Fibroblast of mammary gland (primary cell): ENCODE measurements around the gene KCNE4.

Source experiments
- DNase-seq: peaks from one replicate; pipeline ENCODE4 v3.0.0-alpha.2; 2010; ENCODE audit warnings: low read depth
- H3K4me3 ChIP-seq: 2 replicates; pipeline ENCODE4 v1.5.1; 2011; ENCODE audit warnings: low read depth, mild to moderate bottlenecking, low read length, moderate library complexity; ENCODE audit not compliant: control insufficient read depth
- TF ChIP-seq, protein P1 (sequence below): conservative IDR thresholded peaks from 2 replicates; pipeline ENCODE4 v1.5.1; 2011; ENCODE audit warnings: low read depth, low read length, inconsistent platforms; ENCODE audit not compliant: control insufficient read depth, insufficient read depth

KCNE4 gene, protein sequence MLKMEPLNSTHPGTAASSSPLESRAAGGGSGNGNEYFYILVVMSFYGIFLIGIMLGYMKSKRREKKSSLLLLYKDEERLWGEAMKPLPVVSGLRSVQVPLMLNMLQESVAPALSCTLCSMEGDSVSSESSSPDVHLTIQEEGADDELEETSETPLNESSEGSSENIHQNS

DNA sequence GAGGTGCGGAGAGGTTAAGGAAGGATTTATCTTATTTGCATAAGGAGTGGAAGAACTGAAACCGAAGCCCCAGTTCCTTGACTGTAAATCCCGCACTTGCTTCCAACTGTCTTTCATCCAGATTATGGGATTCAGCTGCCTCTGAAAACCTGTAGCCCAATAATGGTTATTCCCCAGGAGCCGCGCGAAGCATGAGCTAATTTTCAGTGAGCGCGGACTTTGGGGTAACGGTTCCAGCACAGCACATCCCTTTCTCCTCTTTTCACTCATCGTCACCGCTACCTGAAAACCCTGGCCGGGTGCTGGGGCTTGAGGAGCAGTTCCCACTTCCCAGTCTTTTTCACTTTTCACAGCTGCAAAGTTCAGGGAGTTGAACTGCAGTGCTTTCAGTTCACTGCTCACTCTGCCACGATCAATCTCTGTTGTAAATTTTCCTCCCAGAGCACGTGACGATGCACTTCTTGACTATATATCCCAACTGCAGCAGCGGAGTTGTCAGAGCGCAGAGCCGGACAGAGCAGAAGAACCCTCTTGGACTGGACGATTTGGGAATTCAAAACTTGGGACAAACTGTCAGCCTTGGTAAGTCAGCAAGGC, at the start of gene KCNE4:
Gene KCNE4, plus strand, starts transcription at position 498 of the 597 bp plus-strand sequence. CDS start 641 bp downstream, outside the sequence.
- DNase-seq, result peak; percentile 77
- TF ChIP-seq, protein P1, sequence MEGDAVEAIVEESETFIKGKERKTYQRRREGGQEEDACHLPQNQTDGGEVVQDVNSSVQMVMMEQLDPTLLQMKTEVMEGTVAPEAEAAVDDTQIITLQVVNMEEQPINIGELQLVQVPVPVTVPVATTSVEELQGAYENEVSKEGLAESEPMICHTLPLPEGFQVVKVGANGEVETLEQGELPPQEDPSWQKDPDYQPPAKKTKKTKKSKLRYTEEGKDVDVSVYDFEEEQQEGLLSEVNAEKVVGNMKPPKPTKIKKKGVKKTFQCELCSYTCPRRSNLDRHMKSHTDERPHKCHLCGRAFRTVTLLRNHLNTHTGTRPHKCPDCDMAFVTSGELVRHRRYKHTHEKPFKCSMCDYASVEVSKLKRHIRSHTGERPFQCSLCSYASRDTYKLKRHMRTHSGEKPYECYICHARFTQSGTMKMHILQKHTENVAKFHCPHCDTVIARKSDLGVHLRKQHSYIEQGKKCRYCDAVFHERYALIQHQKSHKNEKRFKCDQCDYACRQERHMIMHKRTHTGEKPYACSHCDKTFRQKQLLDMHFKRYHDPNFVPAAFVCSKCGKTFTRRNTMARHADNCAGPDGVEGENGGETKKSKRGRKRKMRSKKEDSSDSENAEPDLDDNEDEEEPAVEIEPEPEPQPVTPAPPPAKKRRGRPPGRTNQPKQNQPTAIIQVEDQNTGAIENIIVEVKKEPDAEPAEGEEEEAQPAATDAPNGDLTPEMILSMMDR, result no peak
- H3K4me3 ChIP-seq, result peak within 1 kb of the TSS; percentile 54

DNA sequence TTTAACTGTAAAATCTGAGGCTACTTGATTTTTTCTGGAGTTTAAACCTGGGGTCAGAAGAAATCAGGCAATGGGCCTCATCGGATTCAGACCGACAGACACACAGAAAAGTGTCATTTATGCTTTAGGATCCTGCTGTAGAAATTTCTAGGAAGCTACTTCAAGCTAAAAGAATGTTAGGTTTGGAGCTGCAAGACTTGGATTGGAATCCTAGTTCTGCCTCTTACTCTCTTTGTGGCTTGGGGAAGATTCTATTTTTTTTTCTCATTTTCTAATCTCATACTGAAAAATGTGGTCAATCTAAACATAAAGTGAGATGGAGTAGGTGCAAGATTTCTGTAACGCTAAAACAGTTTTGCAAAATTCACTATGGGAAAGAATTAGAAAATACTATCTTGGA, 48.8 kb upstream of the KCNE4 start:
- DNase-seq, result no peak
- H3K4me3 ChIP-seq, result no peak overlapping the region
- TF ChIP-seq, protein P1, result no peak

DNA sequence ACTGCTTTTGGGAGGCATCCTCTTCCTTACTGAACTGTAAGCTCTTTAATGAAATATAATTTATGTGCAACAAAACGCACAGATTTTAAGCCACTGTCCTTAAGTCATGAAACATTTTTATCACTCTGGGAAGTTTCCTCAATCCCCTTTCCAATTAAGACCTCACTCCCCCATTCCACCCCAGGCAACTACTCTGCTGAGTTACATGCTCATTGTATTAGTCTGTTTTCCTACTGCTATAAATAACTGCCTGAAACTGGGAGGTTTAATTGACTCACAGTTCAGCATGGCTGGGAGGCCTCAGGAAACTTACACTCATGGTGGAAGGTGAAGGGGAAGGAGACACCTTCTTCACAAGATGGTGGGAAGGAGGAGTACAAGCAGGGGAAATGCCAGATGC, 46.5 kb upstream of the KCNE4 start:
- H3K4me3 ChIP-seq, result no peak overlapping the region
- no peak for DNase-seq
- TF ChIP-seq, protein P1, result no peak

DNA sequence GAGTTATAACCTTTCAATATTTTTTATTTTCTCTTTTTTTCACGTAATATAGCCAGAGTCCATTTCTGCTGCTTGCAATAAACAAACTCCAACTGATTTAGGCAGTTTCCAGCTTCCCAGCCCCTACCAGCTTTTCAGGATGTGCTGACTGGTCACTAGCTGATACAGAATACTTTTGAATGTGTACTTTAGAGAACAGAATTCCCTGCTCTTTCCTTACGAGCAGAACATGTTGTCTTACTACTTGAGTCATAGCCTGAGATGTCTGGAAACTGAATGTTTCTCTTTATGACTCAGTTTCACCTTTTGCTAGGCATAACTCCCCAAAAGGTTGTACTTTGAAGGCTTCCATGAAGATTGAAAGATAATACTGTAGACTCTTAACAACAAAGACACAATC, 44.5 kb upstream of the KCNE4 start:
- no peak overlapping the region for H3K4me3 ChIP-seq
- DNase-seq, result peak; percentile 62
- TF ChIP-seq, protein P1, result no peak

DNA sequence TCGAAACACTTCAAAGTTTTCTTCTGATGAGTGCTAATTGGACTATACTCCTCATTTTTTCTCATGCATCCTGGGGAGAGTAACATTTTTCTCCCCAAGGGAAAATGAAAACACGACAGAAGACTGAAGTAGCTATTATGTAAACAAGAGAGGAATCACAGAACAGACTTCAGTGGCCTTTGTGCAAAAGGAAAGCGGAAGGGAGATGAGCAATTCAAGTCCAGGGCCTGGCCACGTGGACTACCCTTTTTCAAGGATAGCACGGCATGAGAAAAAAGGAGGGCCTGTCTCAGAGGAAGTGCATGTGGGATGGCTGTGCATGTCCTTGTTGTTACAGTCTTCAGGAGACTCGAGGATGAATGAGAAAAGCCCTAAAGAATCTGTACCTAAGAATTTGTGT, 43.8 kb upstream of the KCNE4 start:
- TF ChIP-seq, protein P1, result no peak
- H3K4me3 ChIP-seq, result no peak overlapping the region
- peak; percentile 22 for DNase-seq

DNA sequence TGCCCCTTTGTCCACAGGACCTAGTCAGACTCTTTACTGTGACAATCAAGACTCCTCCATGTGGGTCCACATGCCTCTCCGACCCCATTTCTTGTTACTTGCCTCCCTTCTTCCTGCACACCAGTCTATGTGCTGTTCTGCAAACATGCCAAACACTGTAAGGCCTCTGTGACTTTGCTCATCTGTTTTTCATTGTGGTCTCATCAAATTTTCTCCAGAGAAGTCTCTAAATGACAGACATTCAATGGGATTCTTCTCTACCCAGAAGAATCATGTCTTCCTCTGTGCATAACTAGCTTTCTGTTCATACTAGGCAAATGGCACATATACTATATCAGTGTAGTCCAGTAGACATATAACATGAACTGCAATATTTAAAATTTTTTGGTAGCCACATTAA, 43.0 kb upstream of the KCNE4 start:
- H3K4me3 ChIP-seq, result no peak overlapping the region
- TF ChIP-seq, protein P1, result no peak
- DNase-seq, result peak; percentile 56

DNA sequence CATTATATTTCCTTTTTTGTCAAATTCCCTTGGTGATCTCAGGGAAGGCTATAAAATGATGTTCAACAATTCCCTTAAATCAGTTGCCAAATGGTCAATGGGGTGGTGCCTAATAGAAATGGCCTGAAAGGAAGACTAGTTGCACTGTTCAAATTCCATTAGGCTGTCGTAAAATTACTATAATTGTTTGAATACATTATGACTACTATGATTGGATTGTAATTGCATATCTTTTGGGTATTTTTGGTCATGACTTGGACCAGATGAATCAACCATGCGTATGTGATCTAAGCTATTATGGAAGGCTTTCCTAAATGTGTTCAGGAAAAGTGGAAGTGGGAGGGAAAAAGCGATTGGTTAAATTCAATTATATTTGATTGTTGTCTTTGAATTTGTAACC, 41.3 kb upstream of the KCNE4 start:
- peak; percentile 90 for DNase-seq
- H3K4me3 ChIP-seq, result no peak overlapping the region
- TF ChIP-seq, protein P1, result no peak
